Fibroblast of lung (primary cell): Measurements from ENCODE around the gene KLHL41. TPM values are rescaled to one million over a fixed set of nuclear protein-coding genes. Genes with fewer than 3 reads are reported as not detected.

Experiments
- DNase-seq, 2 donors: peaks; one replicate each; pipeline versions ENCODE4 v3.0.0 to v3.0.0-alpha.2; 2010; ENCODE audit warnings: low read depth in 2 of 2
- H2AFZ ChIP-seq: 2 replicates; pipeline ENCODE4 v1.5.1; 2012; ENCODE audit warnings: low read length, control low read depth, inconsistent platforms
- H3K27ac ChIP-seq: 2 replicates; pipeline ENCODE4 v1.5.1; 2011; ENCODE audit warnings: low read length, control low read depth; ENCODE audit not compliant: insufficient read depth
- H3K27me3 ChIP-seq: 2 replicates; pipeline ENCODE4 v1.5.1; 2011; ENCODE audit warnings: mild to moderate bottlenecking, low read length; ENCODE audit not compliant: control insufficient read depth, insufficient read depth
- H3K36me3 ChIP-seq: 2 replicates; pipeline ENCODE4 v1.5.1; 2011; ENCODE audit warnings: low read length; ENCODE audit not compliant: control insufficient read depth, insufficient read depth
- H3K4me1 ChIP-seq: 2 replicates; pipeline ENCODE4 v1.5.1; 2011; ENCODE audit warnings: low read length; ENCODE audit not compliant: control insufficient read depth, insufficient read depth; ENCODE audit errors: extremely low read depth
- H3K4me2 ChIP-seq: 2 replicates; pipeline ENCODE4 v1.5.1; 2011; ENCODE audit warnings: low read length, control low read depth; ENCODE audit not compliant: insufficient read depth; ENCODE audit errors: extremely low read depth
- H3K4me3 ChIP-seq, 4 experiments: fragments of 200-600 bp in 1 of 4; sonication (generic) in 1 of 4; replicated peaks in 1 of 4; 2 replicates each; pipeline ENCODE4 v1.5.1; 2011 to 2016; ENCODE audit warnings: low read length in 4 of 4, low read depth in 3 of 4, mild to moderate bottlenecking in 3 of 4, control low read depth in 2 of 4, inconsistent platforms in 1 of 4, mixed read lengths in 1 of 4; ENCODE audit not compliant: insufficient read depth in 1 of 4; ENCODE audit errors: control extremely low read depth in 1 of 4
- H3K79me2 ChIP-seq: 2 replicates; pipeline ENCODE4 v1.5.1; 2012; ENCODE audit warnings: mild to moderate bottlenecking, low read length, inconsistent platforms; ENCODE audit not compliant: control insufficient read depth, insufficient read depth
- H3K9ac ChIP-seq: 2 replicates; pipeline ENCODE4 v1.5.1; 2011; ENCODE audit warnings: mild to moderate bottlenecking, low read length, control low read depth; ENCODE audit not compliant: insufficient read depth
- H3K9me3 ChIP-seq: 2 replicates; pipeline ENCODE4 v1.5.1; 2012; ENCODE audit warnings: low read depth, low read length; ENCODE audit not compliant: control insufficient read depth, insufficient read depth
- H4K20me1 ChIP-seq: 2 replicates; pipeline ENCODE4 v1.5.1; 2011; ENCODE audit warnings: low read length; ENCODE audit not compliant: control insufficient read depth, insufficient read depth; ENCODE audit errors: extremely low read depth
- EZH2 ChIP-seq: IDR thresholded peaks from 2 replicates; pipeline ENCODE4 v1.5.1; 2012; ENCODE audit warnings: low read length, control low read depth, mild to moderate bottlenecking; ENCODE audit errors: missing control alignments
- polyA plus RNA-seq, 2 donors: library from polyadenylated mRNA; depleted of rRNA in 1 of 2; stranded (reverse) in 1 of 2; unstranded in 1 of 2; fragments of >200 nt; gene quantifications; 2 replicates each; pipeline ENCODE4 v1.2.1, GENCODE V29; 2011 to 2012; ENCODE audit warnings: missing spikeins in 1 of 2
- total RNA-seq: library from RNA; depleted of rRNA; stranded (reverse); fragments of >200 nt; gene quantifications from 2 replicates; pipeline ENCODE4 v1.2.1, GENCODE V29; 2014
- TF ChIP-seq, protein P1 (sequence below), 2 donors: IDR thresholded peaks in 1 of 2; conservative IDR thresholded peaks in 1 of 2; 1 replicate in 1 of 2; 2 replicates in 1 of 2; pipeline ENCODE4 v1.5.1; 2011 to 2012; ENCODE audit warnings: low read length in 2 of 2, control low read depth in 1 of 2, inconsistent platforms in 1 of 2, low read depth in 1 of 2, mild to moderate bottlenecking in 1 of 2

Gene KLHL41
- total and polyA plus RNA-seq, 2 donors (not counting 1 experiment from before 2014, with no cell fraction given) = 1.2 to 3.8 TPM

DNA sequence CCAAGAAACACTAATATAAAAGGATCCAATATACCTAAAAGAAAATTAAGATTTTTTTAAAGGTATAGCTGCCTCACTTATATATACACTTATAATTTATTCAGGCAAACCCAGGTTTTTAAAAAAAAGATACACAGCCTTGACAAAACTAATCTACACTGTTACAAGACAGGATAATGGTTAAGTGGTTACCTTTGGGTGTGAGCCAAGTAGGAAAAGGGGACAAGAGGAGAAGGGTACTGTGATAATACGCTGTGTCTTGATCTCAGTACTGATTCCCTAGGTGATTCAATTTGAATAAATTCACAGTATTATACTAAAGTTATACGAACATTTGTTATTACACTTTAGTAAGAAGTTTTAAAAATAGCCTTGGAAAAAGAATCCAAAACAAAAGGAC lies 30.6 kb downstream of the KLHL41 start:
- DNase-seq = no peak
- TF ChIP-seq, protein P1, sequence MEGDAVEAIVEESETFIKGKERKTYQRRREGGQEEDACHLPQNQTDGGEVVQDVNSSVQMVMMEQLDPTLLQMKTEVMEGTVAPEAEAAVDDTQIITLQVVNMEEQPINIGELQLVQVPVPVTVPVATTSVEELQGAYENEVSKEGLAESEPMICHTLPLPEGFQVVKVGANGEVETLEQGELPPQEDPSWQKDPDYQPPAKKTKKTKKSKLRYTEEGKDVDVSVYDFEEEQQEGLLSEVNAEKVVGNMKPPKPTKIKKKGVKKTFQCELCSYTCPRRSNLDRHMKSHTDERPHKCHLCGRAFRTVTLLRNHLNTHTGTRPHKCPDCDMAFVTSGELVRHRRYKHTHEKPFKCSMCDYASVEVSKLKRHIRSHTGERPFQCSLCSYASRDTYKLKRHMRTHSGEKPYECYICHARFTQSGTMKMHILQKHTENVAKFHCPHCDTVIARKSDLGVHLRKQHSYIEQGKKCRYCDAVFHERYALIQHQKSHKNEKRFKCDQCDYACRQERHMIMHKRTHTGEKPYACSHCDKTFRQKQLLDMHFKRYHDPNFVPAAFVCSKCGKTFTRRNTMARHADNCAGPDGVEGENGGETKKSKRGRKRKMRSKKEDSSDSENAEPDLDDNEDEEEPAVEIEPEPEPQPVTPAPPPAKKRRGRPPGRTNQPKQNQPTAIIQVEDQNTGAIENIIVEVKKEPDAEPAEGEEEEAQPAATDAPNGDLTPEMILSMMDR (conservative IDR thresholded peaks at IDR 0.05 in 1 of 2, IDR thresholded peaks at IDR 0.05 in 1 of 2; ENCODE audit: low read depth in 1 of 2, low read length in 2 of 2) = no peak
- no peak for TF ChIP-seq EZH2
- Histone ChIP-seq H3K4me1 (no peaks in the 10 kb centered on the region), H3K27ac (no peak overlapping the region), H3K4me2 (no peak overlapping the region), H3K9me3 (no peaks in the 10 kb centered on the region), H4K20me1 (no peaks in the 10 kb centered on the region), H3K27me3 (no peaks in the 10 kb centered on the region), H3K9ac (no peak overlapping the region), H3K4me3 (no peak overlapping the region), H3K36me3 (no peaks in the 10 kb centered on the region), H2AFZ (no peak overlapping the region), H3K79me2 (no peaks in the 10 kb centered on the region)

DNA sequence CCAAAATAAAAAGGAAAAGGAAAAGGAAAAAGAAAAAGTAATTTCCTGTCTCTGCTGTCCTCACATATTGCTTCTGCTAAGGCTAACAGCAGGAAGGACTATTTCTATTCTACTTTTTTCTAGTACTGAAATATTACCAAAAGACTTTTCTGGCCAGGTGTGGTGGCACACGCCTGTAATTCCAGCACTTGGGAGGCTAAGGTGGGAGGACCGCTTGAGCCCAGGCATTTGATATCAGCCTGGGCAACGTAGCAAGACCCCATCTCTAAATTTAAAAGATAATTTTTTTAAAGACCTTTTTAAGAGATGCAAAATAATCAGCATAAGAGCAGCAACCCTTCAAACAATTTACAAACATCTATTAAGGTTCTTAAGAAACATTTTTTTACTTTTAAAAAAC lies 32.9 kb downstream of the KLHL41 start:
- Histone ChIP-seq H3K36me3 (no peaks in the 10 kb centered on the region), H3K9me3 (no peaks in the 10 kb centered on the region), H3K4me1 (no peaks in the 10 kb centered on the region), H3K27me3 (no peaks in the 10 kb centered on the region), H3K4me3 (no peak overlapping the region), H3K4me2 (no peak overlapping the region), H3K79me2 (no peaks in the 10 kb centered on the region), H3K9ac (no peak overlapping the region), H2AFZ (no peak overlapping the region), H4K20me1 (no peaks in the 10 kb centered on the region), H3K27ac (no peak overlapping the region)
- no peak for DNase-seq
- TF ChIP-seq EZH2 = no peak
- TF ChIP-seq, protein P1 (conservative IDR thresholded peaks at IDR 0.05 in 1 of 2, IDR thresholded peaks at IDR 0.05 in 1 of 2; ENCODE audit: low read depth in 1 of 2, low read length in 2 of 2) = no peak

DNA sequence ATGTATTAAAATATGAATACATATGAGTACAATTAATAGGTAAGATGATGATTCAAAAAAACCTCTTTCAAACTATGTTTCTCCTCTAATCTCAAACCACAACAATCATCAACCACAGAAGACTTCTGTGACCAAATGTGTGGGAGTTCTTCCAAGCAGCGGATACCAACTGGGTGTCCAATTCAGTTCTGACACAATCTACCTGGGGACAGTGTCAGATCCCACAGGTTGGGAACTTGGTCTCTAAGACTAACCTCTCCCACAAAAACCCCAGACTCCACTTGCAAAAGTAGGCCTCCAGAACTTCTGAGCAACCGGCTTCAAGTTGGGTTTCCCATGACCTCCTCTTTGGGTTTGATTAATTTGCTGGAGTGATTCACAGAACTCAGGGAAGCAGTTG lies 37.3 kb downstream of the KLHL41 start:
- Histone ChIP-seq H3K4me2 (no peak overlapping the region), H3K9ac (no peak overlapping the region), H2AFZ (no peak overlapping the region), H3K36me3 (no peaks in the 10 kb centered on the region), H3K27me3 (no peaks in the 10 kb centered on the region), H3K27ac (no peak overlapping the region), H3K4me3 (no peak overlapping the region), H4K20me1 (no peaks in the 10 kb centered on the region), H3K9me3 (no peaks in the 10 kb centered on the region), H3K79me2 (no peaks in the 10 kb centered on the region), H3K4me1 (no peaks in the 10 kb centered on the region)
- no peak for DNase-seq
- TF ChIP-seq, protein P1 (conservative IDR thresholded peaks at IDR 0.05 in 1 of 2, IDR thresholded peaks at IDR 0.05 in 1 of 2; ENCODE audit: low read depth in 1 of 2, low read length in 2 of 2) = no peak
- TF ChIP-seq EZH2 = no peak
